ENCODE data around the gene C9orf78.

C9orf78 gene

GRCh38 chr9:129868023-129868871 lies 33.2 kb upstream of the C9orf78 start:
- H3K4me3 ChIP-seq (ENCODE audit: low read depth, low read length): no peak overlapping the region

GRCh38 chr9:129867136-129868022 lies 32.3 kb upstream of the C9orf78 start:
- H3K4me3 ChIP-seq (ENCODE audit: low read depth, low read length): no peak overlapping the region

- H3K4me3 ChIP-seq (ENCODE audit: low read depth, low read length): no peak overlapping the region
These were observed 31.5 kb upstream of the C9orf78 start for GRCh38 chr9:129866394-129867135.

GRCh38 chr9:129865668-129866320 lies 30.7 kb upstream of the C9orf78 start:
- no peak overlapping the region for H3K4me3 ChIP-seq (ENCODE audit: low read depth, low read length)

GRCh38 chr9:129864991-129865647 lies 30.0 kb upstream of the C9orf78 start:
- H3K4me3 ChIP-seq (ENCODE audit: low read depth, low read length): no peak overlapping the region

GRCh38 chr9:129863059-129863690 lies 28.1 kb upstream of the C9orf78 start:
- H3K4me3 ChIP-seq (ENCODE audit: low read depth, low read length): no peak overlapping the region

GRCh38 chr9:129861447-129861827 lies 26.4 kb upstream of the C9orf78 start:
- H3K4me3 ChIP-seq (ENCODE audit: low read depth, low read length): no peak overlapping the region

- H3K4me3 ChIP-seq (ENCODE audit: low read depth, low read length): no peak overlapping the region
These were observed 25.8 kb upstream of the C9orf78 start for GRCh38 chr9:129860653-129861446.

GRCh38 chr9:129858167-129858962 lies 23.3 kb upstream of the C9orf78 start:
- no peak overlapping the region for H3K4me3 ChIP-seq (ENCODE audit: low read depth, low read length)

- no peak overlapping the region for H3K4me3 ChIP-seq (ENCODE audit: low read depth, low read length)
These were observed 22.1 kb upstream of the C9orf78 start for GRCh38 chr9:129857207-129857606.

GRCh38 chr9:129854588-129855110 lies 19.6 kb upstream of the C9orf78 start:
- no peak overlapping the region for H3K4me3 ChIP-seq (ENCODE audit: low read depth, low read length)

- H3K4me3 ChIP-seq (ENCODE audit: low read depth, low read length): no peak overlapping the region
These were observed 18.5 kb upstream of the C9orf78 start for GRCh38 chr9:129853614-129854013.

GRCh38 chr9:129852579-129852978 lies 17.5 kb upstream of the C9orf78 start:
- H3K4me3 ChIP-seq (ENCODE audit: low read depth, low read length): no peak overlapping the region

GRCh38 chr9:129851821-129852220 lies 16.7 kb upstream of the C9orf78 start:
- no peak overlapping the region for H3K4me3 ChIP-seq (ENCODE audit: low read depth, low read length)

- H3K4me3 ChIP-seq (ENCODE audit: low read depth, low read length): no peak overlapping the region
These were observed 15.9 kb upstream of the C9orf78 start for GRCh38 chr9:129850821-129851550.

- H3K4me3 ChIP-seq (ENCODE audit: low read depth, low read length): no peak overlapping the region
These were observed 14.8 kb upstream of the C9orf78 start for GRCh38 chr9:129849901-129850300.
